ENCODE results near the gene DCST1. TPM values are rescaled to one million over a fixed set of nuclear protein-coding genes. Genes with fewer than 3 reads are reported as not detected.

DCST1 gene
- total RNA-seq, 2 experiments from 2014 or later: 0.33 to 0.39 TPM

DNA sequence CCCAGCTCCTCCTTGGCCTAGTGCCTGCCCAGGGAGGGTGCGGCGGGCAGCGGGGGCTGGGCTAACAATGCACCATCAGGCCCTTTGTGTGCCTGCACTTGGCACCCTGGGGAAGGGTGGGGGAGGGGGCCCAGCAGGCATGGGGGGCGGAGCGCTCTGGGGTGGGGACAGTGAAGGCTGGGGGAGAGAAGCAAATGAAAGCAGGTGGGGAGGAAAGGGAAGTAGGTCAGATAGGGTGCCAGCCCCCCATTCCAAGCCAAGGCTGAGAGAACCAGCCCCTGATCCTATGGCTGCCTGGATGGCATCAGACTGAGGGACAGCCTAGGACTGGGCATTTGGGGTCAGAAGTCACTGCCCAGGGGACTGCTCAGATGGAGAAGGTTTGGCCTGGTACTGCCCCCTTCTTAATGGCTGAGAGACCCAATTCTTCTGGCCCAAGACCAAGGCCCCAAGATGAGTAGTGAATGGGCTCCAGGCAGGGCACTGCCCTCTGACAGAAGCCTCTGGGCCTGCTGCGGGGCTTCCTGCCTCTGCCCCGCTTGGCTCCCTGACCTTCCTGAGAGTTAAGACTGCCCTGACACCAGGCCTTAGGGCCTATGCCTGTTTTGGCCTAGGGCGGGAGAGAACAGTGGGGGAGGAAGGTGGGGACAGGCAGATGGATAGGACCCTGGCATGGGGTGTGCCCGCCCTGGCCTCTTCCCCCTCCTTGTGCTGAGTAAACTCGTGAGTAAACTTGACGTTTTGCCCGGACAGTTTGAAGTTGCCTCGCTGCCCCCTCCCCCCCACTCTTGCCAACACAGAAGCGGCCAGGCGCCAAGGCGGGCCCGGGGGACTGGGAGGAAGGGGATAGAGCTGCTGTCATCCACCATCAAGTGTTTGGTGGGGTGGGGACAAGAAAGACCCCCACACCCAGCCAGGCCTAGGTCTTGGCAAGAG lies 28.3 kb upstream of the DCST1 start:
- no peaks in the 10 kb centered on the region for H3K9me3 ChIP-seq (ENCODE audit: control insufficient read depth in 1 of 2, insufficient read depth in 1 of 2, low read length in 2 of 2)
- Mint-ChIP-seq H3K4me1 (ENCODE audit: low read depth) (peaks cover 62% of the 10 kb centered on the region), H3K27ac (peak overlapping the region; percentile 80), H3K36me3 (ENCODE audit: low read depth) (peaks cover 29% of the 10 kb centered on the region), H3K27me3 (no peaks in the 10 kb centered on the region), H3K4me3 (peak overlapping the region; percentile 99), H3K9me3 (no peaks in the 10 kb centered on the region)
- DNase-seq: peak in 4 of 14 experiments; percentile 52 to 71 (median 56)
- ChIA-PET CTCF (interaction anchor here (0.9 to 13.2 kb wide), 4 partner anchors 12 to 61 kb away, joined by 3 to 159 read pairs (median 17); partner anchors contain the start of gene PYGO2), POLR2A (interaction anchor here (1.6 to 10.2 kb wide), 5 partner anchors 7 to 68 kb away, joined by 9 to 189 read pairs (median 28); partner anchors contain the start of genes FLAD1, PBXIP1 and PMVK)
- no peaks in the 10 kb centered on the region for H3K27me3 ChIP-seq (ENCODE audit: control insufficient read depth in 1 of 2, insufficient read depth in 2 of 2, low read length in 2 of 2)
- TF ChIP-seq, protein P1, sequence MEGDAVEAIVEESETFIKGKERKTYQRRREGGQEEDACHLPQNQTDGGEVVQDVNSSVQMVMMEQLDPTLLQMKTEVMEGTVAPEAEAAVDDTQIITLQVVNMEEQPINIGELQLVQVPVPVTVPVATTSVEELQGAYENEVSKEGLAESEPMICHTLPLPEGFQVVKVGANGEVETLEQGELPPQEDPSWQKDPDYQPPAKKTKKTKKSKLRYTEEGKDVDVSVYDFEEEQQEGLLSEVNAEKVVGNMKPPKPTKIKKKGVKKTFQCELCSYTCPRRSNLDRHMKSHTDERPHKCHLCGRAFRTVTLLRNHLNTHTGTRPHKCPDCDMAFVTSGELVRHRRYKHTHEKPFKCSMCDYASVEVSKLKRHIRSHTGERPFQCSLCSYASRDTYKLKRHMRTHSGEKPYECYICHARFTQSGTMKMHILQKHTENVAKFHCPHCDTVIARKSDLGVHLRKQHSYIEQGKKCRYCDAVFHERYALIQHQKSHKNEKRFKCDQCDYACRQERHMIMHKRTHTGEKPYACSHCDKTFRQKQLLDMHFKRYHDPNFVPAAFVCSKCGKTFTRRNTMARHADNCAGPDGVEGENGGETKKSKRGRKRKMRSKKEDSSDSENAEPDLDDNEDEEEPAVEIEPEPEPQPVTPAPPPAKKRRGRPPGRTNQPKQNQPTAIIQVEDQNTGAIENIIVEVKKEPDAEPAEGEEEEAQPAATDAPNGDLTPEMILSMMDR (IDR thresholded peaks at IDR 0.05): no peak
- H3K27ac ChIP-seq (ENCODE audit: low read depth in 1 of 2, low read length in 2 of 2): peak overlapping the region; percentile 66 to 77
- peaks cover 3% of the 10 kb centered on the region for H3K36me3 ChIP-seq (ENCODE audit: insufficient read depth, low read length)
- H3K4me1 ChIP-seq (ENCODE audit: insufficient read depth, low read length): peaks cover 81% of the 10 kb centered on the region
- intact Hi-C loops (cut with DNase I, micrococcal nuclease): no loop called here
- H3K4me3 ChIP-seq (ENCODE audit: low read length): peak overlapping the region; percentile 73
- no peak for ATAC-seq (ENCODE audit: poor library complexity)

DNA sequence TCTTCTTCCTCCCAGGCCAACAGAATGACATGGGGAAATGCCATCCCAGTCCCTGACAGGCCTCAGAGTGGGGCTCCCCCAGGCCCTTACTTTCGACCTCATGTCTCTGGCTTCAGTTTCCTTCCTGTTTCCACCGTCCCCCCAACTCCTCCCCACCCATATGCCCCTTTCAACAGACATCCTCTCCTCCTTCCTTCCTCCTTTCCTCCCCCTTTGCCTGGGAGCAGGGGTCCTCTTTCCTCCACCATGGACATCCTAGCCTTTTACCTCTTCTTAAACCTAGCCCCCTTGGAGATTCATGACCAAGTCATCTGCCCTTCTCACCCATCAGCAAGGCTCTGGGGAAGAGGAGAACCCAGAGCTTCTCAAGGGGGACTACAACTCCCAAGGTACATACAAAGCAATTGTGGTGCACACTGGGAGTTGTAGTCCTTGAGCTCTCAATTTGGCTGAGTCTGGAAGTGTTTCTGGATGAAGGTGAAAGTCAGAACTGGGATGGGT lies 27.0 kb upstream of the DCST1 start:
- Histone ChIP-seq H3K27me3 (ENCODE audit: control insufficient read depth in 1 of 2, insufficient read depth in 2 of 2, low read length in 2 of 2) (no peaks in the 10 kb centered on the region), H3K27ac (ENCODE audit: low read depth in 1 of 2, low read length in 2 of 2) (peak overlapping the region; percentile 66 to 77), H3K4me3 (ENCODE audit: low read length) (peak overlapping the region; percentile 3), H3K9me3 (ENCODE audit: control insufficient read depth in 1 of 2, insufficient read depth in 1 of 2, low read length in 2 of 2) (no peaks in the 10 kb centered on the region), H3K4me1 (ENCODE audit: insufficient read depth, low read length) (peaks cover 82% of the 10 kb centered on the region), H3K36me3 (ENCODE audit: insufficient read depth, low read length) (peaks cover 11% of the 10 kb centered on the region)
- H3K27ac Mint-ChIP-seq: peak overlapping the region; percentile 80
- POLR2A ChIA-PET: interaction anchor here (1.0 to 3.1 kb wide), 7 partner anchors 10 to 69 kb away, joined by 3 to 29 read pairs (median 9); partner anchors contain the start of genes FLAD1, PBXIP1, PMVK and PYGO2
- TF ChIP-seq, protein P1 (IDR thresholded peaks at IDR 0.05): no peak
- H3K36me3 Mint-ChIP-seq (ENCODE audit: low read depth): peaks cover 30% of the 10 kb centered on the region
- H3K4me3 Mint-ChIP-seq: peak overlapping the region; percentile 91
- CTCF ChIA-PET: interaction anchor here (0.8 to 4.0 kb wide), 4 partner anchors 10 to 63 kb away, joined by 3 to 31 read pairs (median 3); partner anchors contain the start of gene PYGO2
- peaks cover 70% of the 10 kb centered on the region for H3K4me1 Mint-ChIP-seq (ENCODE audit: low read depth)
- intact Hi-C loops (cut with DNase I, micrococcal nuclease): no loop called here
- no peaks in the 10 kb centered on the region for H3K9me3 Mint-ChIP-seq
- H3K27me3 Mint-ChIP-seq: no peaks in the 10 kb centered on the region
- DNase-seq (peak in 4 of 14 experiments; percentile 50 to 78 (median 71)), ATAC-seq (ENCODE audit: poor library complexity) (peak; percentile 37)

DNA sequence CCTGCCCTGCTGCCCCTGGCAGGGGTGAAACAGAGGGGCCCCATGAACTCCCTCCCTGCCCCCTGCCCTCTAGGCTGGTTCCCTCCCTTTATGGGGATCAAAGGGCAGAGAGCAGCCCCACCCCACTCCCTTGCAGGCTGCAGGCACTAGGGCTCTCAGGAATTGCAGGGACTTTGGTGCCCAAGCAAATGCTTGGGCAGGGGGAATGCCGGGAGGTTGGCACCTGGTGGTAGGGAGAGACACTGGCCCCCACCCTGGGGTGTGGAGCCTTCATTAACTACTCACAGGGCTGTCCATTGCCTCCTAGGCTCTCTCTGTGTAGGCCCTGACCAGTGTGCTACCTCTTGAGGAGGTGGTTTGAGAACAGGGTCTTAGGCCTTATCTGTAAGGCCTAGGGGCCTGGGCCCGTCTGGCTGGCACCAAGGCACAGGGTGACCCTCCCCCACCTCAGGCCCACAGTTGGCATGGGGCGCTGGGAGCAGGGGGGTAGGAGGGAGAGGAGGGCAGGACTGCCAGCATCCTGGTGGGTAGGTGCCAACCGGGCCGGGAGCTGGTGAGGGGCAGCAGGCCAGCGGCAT lies 26.3 kb upstream of the DCST1 start:
- Mint-ChIP-seq H3K27ac (peak overlapping the region; percentile 80), H3K36me3 (ENCODE audit: low read depth) (peaks cover 25% of the 10 kb centered on the region), H3K9me3 (no peaks in the 10 kb centered on the region), H3K4me3 (peak overlapping the region; percentile 91), H3K27me3 (no peaks in the 10 kb centered on the region), H3K4me1 (ENCODE audit: low read depth) (peaks cover 76% of the 10 kb centered on the region)
- DNase-seq (no peak), ATAC-seq (ENCODE audit: poor library complexity) (peak; percentile 1)
- peak overlapping the region; percentile 89 for H3K4me3 ChIP-seq (ENCODE audit: low read length)
- H3K36me3 ChIP-seq (ENCODE audit: insufficient read depth, low read length): peaks cover 15% of the 10 kb centered on the region
- H3K27me3 ChIP-seq (ENCODE audit: control insufficient read depth in 1 of 2, insufficient read depth in 2 of 2, low read length in 2 of 2): no peaks in the 10 kb centered on the region
- intact Hi-C loops (cut with DNase I, micrococcal nuclease): no loop called here
- TF ChIP-seq, protein P1 (IDR thresholded peaks at IDR 0.05): no peak
- H3K27ac ChIP-seq (ENCODE audit: low read depth in 1 of 2, low read length in 2 of 2): peak overlapping the region; percentile 87 to 88
- CTCF ChIA-PET: interaction anchor here (1.3 to 4.0 kb wide), 4 partner anchors 9 to 46 kb away, joined by 3 to 31 read pairs (median 8); partner anchors contain the start of gene PYGO2
- peaks cover 86% of the 10 kb centered on the region for H3K4me1 ChIP-seq (ENCODE audit: insufficient read depth, low read length)
- H3K9me3 ChIP-seq (ENCODE audit: control insufficient read depth in 1 of 2, insufficient read depth in 1 of 2, low read length in 2 of 2): no peaks in the 10 kb centered on the region
- POLR2A ChIA-PET: interaction anchor here (1.0 to 10.7 kb wide), 11 partner anchors 7 to 70 kb away, joined by 3 to 189 read pairs (median 7); partner anchors contain the start of genes ADAM15, CKS1B, FLAD1 and PBXIP1
